OCI-LY3 (cell line): ENCODE data around the gene DRC3.

ENCODE experiments used
- H2AFZ ChIP-seq: fragments of 200-600, 300-600 bp; shearing (Covaris generic); 2 replicates; pipeline ENCODE4 v1.6.0; 2014; ENCODE audit warnings: antibody characterized with exemption, low read depth, low read length
- H3K27ac ChIP-seq: fragments of 200-600, 300-600 bp; sonication (generic); 2 replicates; pipeline ENCODE4 v1.5.1; 2014; ENCODE audit warnings: mild to moderate bottlenecking, low read length, moderate library complexity, mixed read lengths
- H3K27me3 ChIP-seq: fragments of 200-600, 300-600 bp; sonication (generic); 2 replicates; pipeline ENCODE4 v1.6.1; 2014; ENCODE audit warnings: low read depth, low read length, mixed read lengths
- H3K36me3 ChIP-seq: fragments of 200-600, 300-600 bp; sonication (generic); replicated peaks from 2 replicates; pipeline ENCODE3; 2014; ENCODE audit warnings: low read depth, low read length, mixed read lengths
- H3K4me1 ChIP-seq: fragments of 300-600, 200-600 bp; sonication (generic); 2 replicates; pipeline ENCODE4 v1.6.1; 2014; ENCODE audit warnings: low read length, mixed read lengths
- H3K4me2 ChIP-seq: fragments of 200-600, 300-600 bp; sonication (generic); 2 replicates; pipeline ENCODE4 v1.6.1; 2014; ENCODE audit warnings: low read length, mixed read lengths
- H3K4me3 ChIP-seq: fragments of 300-600, 200-600 bp; sonication (generic); 2 replicates; pipeline ENCODE4 v1.5.1; 2014; ENCODE audit warnings: antibody characterized with exemption, mild to moderate bottlenecking, low read length, moderate library complexity
- H3K79me2 ChIP-seq: fragments of 300-600, 200-600 bp; shearing (Covaris generic); 2 replicates; pipeline ENCODE4 v1.6.1; 2014; ENCODE audit warnings: mild to moderate bottlenecking, low read length, mixed read lengths
- H3K9ac ChIP-seq: fragments of 300-600, 200-600 bp; shearing (Covaris generic); 2 replicates; pipeline ENCODE4 v1.6.0; 2014; ENCODE audit warnings: mild to moderate bottlenecking, low read length, moderate library complexity
- H3K9me3 ChIP-seq: fragments of 200-600, 300-600 bp; shearing (Covaris generic); 2 replicates; pipeline ENCODE4 v1.6.1; 2014; ENCODE audit warnings: low read length, mixed read lengths; ENCODE audit not compliant: insufficient read depth
- H4K20me1 ChIP-seq: fragments of 200-600, 300-600 bp; sonication (generic); 2 replicates; pipeline ENCODE4 v1.6.1; 2016; ENCODE audit warnings: low read length, mixed read lengths; ENCODE audit not compliant: insufficient read depth
- EZH2phosphoT487 ChIP-seq: fragments of 200-600 bp; shearing (Covaris generic); IDR thresholded peaks from 2 replicates; pipeline ENCODE4 v1.6.1; 2018; ENCODE audit warnings: antibody characterized with exemption, mixed run types, low read depth
- TF ChIP-seq, protein P1 (sequence below): fragments of 200-600, 300-600 bp; sonication (generic); IDR thresholded peaks from 2 replicates; pipeline ENCODE4 v1.5.1; 2014; ENCODE audit warnings: antibody characterized with exemption, low read length, low read depth

DRC3 gene

DNA sequence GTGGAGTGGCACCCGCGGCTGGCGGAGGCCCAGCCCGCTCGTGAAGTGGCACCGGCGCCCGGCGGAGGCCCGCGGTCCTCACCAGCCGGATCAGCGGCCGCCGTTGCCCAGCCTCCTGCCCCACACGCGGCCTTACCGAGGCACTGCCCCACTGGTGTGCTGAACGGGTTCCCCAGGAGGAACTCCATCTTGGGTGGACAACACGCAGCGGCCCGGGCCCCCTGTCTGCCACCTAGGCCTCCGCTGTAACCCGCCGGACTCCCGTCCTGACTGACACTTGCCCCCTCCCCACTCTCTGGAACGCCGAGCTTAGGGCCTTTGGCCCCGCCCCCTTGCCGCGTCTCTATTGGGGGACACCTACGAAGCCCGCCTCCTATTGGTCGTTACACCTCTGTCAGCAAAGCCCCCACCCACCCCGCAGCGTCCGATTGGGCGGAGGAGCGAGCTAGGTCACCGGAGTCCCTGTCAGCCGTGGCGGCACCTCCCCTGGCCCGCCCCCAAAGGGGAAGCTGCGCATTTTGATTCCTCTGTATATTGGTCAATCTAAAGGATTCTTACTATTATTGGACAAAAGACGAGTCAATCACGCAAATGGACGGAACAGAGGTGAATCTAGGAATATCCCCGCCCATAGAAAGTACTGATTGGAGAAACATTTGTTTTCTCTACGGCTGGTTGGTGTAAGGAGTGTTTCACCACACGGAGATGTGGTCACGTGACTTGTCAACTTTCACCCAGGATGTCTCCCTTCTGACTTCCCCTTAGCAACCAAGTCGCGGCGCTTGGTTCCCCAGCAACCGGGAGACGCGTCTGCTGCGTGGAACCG, at the start of gene DRC3, which contains the start of gene TOM1L2:
Gene DRC3, plus strand, starts transcription at position 737 of the 826 bp plus-strand sequence. CDS start 4,737 bp downstream, outside the sequence.
Gene TOM1L2, minus strand, starts transcription at position 275 of the 826 bp plus-strand sequence. Its CDS starts 87 bp downstream, at position 188.
- Histone ChIP-seq H3K9ac (0 out of 2 replicates have a peak within 1 kb of the TSS, but pooled peaks have one; percentile 32), H3K27me3 (no peaks in the 10 kb centered on the region), H4K20me1 (no peaks in the 10 kb centered on the region), H3K79me2 (no peaks in the 10 kb centered on the region), H3K4me3 (peak within 1 kb of the TSS; percentile 76), H3K27ac (no peak within 1 kb of the TSS), H2AFZ (no peak within 1 kb of the TSS), H3K9me3 (no peaks in the 10 kb centered on the region), H3K36me3 (no peaks in the 10 kb centered on the region), H3K4me2 (peak within 1 kb of the TSS; percentile 59), H3K4me1 (0 out of 2 replicates have a peak, but pooled peaks cover 2% of the 10 kb centered on the region)
- TF ChIP-seq, protein P1, sequence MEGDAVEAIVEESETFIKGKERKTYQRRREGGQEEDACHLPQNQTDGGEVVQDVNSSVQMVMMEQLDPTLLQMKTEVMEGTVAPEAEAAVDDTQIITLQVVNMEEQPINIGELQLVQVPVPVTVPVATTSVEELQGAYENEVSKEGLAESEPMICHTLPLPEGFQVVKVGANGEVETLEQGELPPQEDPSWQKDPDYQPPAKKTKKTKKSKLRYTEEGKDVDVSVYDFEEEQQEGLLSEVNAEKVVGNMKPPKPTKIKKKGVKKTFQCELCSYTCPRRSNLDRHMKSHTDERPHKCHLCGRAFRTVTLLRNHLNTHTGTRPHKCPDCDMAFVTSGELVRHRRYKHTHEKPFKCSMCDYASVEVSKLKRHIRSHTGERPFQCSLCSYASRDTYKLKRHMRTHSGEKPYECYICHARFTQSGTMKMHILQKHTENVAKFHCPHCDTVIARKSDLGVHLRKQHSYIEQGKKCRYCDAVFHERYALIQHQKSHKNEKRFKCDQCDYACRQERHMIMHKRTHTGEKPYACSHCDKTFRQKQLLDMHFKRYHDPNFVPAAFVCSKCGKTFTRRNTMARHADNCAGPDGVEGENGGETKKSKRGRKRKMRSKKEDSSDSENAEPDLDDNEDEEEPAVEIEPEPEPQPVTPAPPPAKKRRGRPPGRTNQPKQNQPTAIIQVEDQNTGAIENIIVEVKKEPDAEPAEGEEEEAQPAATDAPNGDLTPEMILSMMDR: no peak
- no peak for TF ChIP-seq EZH2phosphoT487

DNA sequence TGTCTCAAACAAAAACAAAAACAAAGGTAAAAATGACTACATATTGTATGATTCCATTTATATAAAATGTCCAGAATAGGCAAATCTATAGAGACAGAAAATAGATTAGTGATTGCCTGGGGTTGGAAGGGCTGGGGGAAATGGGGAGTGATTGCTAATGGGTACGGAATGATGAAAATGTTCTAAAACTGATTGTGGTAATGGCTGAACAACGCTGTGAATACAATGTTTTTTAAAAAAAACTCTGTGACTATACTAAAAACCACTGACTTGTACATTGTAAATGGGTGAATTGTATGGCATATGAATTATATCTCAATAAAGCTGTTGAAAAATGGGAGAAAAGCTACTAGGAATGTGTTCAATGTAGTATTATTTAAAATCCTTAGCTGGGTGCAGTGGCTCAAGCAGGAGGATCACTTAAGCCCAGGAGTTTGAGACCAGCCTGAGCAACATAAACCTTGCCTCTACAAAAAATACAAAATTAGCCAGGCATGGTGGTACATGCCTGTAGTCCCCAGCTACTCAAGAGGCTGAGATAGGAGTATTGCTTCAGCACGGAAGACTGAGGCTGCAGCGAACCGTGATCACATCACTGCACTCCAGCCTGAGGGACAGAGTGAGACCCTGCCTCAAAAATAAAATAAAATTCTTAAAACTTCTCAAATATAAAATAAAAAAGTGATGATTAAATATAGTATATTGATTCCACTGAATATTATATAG, 48.4 kb upstream of the DRC3 start:
- Histone ChIP-seq H3K27ac (no peak overlapping the region), H3K36me3 (no peaks in the 10 kb centered on the region), H3K9me3 (no peaks in the 10 kb centered on the region), H4K20me1 (no peaks in the 10 kb centered on the region), H3K79me2 (no peaks in the 10 kb centered on the region), H2AFZ (no peak overlapping the region), H3K27me3 (no peaks in the 10 kb centered on the region), H3K4me1 (peaks cover 4% of the 10 kb centered on the region; the same call in 1 of the 2 replicates), H3K9ac (no peak overlapping the region), H3K4me3 (no peak overlapping the region), H3K4me2 (no peak overlapping the region)
- TF ChIP-seq, protein P1: no peak
- no peak for TF ChIP-seq EZH2phosphoT487

- H3K27ac ChIP-seq: no peak overlapping the region
- no peaks in the 10 kb centered on the region for H3K79me2 ChIP-seq
- H3K9ac ChIP-seq: no peak overlapping the region
- no peak overlapping the region for H3K4me2 ChIP-seq
- no peaks in the 10 kb centered on the region for H3K27me3 ChIP-seq
- no peaks in the 10 kb centered on the region for H3K36me3 ChIP-seq
- no peak overlapping the region for H3K4me3 ChIP-seq
- no peak for TF ChIP-seq EZH2phosphoT487
- TF ChIP-seq, protein P1: no peak
- no peak overlapping the region for H2AFZ ChIP-seq
- peaks cover 4% of the 10 kb centered on the region; the same call in 1 of the 2 replicates for H3K4me1 ChIP-seq
- H4K20me1 ChIP-seq: no peaks in the 10 kb centered on the region
- no peaks in the 10 kb centered on the region for H3K9me3 ChIP-seq
These were observed 47.8 kb upstream of the DRC3 start for GRCh38 chr17:17924857-17925250.

DNA sequence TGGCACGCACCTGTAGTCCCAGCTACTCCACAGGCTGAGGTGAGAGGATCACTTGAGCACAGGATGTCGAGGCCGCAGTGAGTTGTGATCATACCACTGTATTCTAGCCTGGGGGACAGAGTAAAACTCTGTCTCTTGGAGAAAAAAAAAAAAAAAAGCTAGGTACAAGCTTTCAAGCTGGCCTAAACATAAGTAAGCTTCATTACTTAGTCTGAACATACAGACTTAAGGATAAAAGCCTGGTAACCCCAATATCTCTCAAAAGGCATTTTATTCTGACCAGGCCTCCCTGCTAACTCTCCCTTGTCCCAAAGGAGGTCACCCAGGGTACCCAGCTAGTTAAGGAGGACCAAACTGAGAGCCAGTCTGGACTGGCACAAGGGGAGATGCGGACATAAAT, 46.6 kb upstream of the DRC3 start:
- Histone ChIP-seq H3K4me2 (no peak overlapping the region), H2AFZ (no peak overlapping the region), H3K79me2 (no peaks in the 10 kb centered on the region), H3K4me3 (no peak overlapping the region), H3K27me3 (no peaks in the 10 kb centered on the region), H3K36me3 (no peaks in the 10 kb centered on the region), H4K20me1 (no peaks in the 10 kb centered on the region), H3K9ac (no peak overlapping the region), H3K4me1 (peaks cover 4% of the 10 kb centered on the region; the same call in 1 of the 2 replicates), H3K9me3 (no peaks in the 10 kb centered on the region), H3K27ac (no peak overlapping the region)
- TF ChIP-seq, protein P1: no peak
- no peak for TF ChIP-seq EZH2phosphoT487
